Activated gamma-delta T cell (primary cell): Measurements from ENCODE around the gene GPR143.

ENCODE experiments used
- DNase-seq: peaks from one replicate; lab custom pipeline; 2025; lab: John Stamatoyannopoulos, UW

Gene GPR143

GRCh38 chrX:9708086-9708485 lies 57.6 kb downstream of the GPR143 start:
- DNase-seq, result no peak

DNA sequence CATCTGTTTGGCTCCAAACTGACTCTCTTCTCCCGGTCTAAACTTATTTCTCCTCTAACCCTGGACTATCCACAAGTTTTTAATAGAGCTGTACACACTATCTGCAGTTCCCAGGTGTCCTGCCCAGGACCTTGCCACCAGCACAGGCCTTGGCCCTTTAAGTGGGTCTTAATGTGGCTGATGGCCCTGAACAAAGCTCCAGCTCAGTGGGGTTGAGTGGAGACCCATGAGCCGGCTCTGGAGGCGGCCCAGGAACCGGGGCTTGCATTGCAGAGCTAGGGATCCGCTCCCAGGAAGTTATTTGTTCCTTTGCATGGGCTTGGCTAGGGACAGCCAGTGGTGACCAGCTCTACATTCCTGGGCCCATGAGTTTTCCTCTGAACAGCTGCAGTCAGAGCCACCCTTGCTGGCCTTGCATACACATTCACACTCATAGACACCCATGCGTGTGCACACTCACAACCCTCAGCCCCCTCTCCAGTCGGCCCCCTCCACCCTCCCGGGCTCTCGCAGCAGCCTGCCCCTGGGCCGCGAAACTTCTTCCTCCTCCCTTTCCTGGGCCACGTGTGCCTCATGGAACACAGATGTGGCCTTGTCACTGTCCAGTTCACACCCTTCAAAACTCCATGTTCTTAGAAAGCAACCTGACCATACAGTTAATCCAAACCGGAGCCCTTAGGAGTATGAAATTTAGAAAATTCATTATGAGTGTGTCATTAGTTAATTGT lies 58.2 kb downstream of the GPR143 start:
- no peak for DNase-seq

GRCh38 chrX:9706421-9706820 lies 59.2 kb downstream of the GPR143 start:
- DNase-seq, result no peak

GRCh38 chrX:9704876-9705465 lies 60.7 kb downstream of the GPR143 start:
- no peak for DNase-seq

DNA sequence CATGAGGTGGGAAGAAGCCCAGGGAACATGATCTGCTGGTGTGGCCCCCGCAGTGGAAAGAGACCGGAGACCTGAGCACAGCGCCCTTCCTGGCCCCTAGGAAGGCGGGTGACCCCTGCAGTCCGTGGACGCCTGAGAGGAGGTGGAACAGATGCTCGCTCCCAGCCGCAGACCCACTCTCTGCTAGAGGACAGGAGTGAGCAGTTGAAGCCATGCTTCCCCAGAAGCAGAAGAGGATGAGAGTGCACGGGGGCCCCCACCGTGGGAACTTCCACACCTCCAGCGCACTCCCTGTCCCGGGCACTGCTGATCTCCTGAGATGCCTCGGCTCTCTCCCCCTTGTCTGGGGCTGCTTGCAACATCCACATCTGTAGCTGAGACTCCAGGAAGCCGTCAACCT lies 62.2 kb downstream of the GPR143 start:
- no peak for DNase-seq

DNA sequence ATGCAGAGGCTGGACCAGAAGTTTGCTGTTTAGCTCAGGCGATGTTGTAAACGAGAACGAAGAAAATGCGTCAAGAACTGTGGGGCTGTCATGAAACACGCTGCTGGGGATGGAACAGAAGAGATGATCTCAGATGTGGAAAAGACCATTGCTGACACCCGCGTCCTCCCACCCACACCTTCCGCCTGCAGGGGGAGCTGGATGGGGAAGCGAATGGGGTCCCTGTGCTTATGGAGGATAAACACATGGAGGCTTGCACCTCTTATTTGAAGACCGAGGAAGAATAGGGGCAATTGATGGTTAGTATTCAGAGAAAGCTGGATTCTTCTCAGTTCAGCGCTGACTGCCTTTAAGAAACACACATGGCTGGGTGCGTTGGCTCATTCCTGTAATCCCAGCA lies 63.9 kb downstream of the GPR143 start:
- no peak for DNase-seq

DNA sequence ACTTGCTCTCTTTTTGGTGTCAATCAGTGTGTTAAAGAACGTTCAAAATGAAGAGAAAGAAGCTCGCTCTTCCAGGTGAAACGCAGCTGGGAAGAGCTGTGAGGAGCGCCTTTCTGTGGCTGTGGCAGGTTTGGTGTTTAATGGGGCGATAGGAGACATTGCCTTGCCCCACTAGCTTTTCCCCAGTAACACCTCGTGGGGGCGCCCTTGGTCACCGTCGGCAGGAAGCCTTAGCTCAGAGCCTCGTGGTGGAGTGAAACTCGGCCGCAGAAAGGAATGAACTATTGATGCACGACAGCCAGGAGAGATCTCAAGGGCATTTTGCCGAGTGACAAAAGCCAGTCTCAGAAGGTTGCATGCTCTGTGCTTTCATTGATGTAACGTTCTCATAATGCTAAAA lies 65.1 kb downstream of the GPR143 start:
- DNase-seq, result no peak

DNA sequence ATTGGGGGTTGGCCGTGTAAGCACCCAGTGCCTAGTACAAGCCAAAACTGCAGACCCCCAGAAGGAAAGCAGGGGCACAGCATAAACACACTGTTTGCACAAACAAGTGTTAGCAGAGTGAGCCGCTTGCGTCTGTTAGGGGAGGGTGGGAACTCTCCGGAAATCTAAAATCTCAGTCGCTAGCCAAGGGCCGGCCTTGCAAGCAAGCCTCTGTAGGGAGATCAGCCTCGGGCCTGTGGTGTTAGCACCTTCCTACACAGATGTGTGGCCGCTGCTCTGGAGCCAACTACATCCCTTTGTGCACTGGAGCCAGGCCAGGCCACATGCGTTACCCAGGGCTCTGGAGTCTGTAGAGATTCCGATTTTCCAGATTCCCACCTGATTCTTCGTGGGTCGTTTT lies 67.1 kb downstream of the GPR143 start:
- no peak for DNase-seq

- no peak for DNase-seq
Observed at GRCh38 chrX:9693307-9694001, 72.2 kb downstream of the GPR143 start.

- no peak for DNase-seq
Observed at GRCh38 chrX:9690046-9690445, 75.6 kb downstream of the GPR143 start.

GRCh38 chrX:9688833-9689232 lies 76.8 kb downstream of the GPR143 start:
- no peak for DNase-seq

GRCh38 chrX:9687899-9688298 lies 77.7 kb downstream of the GPR143 start:
- no peak for DNase-seq

GRCh38 chrX:9683350-9683749 lies 82.3 kb downstream of the GPR143 start:
- no peak for DNase-seq

- no peak for DNase-seq
Observed at GRCh38 chrX:9682861-9683260, 82.8 kb downstream of the GPR143 start.

GRCh38 chrX:9682456-9682855 lies 83.2 kb downstream of the GPR143 start:
- DNase-seq, result no peak

- DNase-seq, result no peak
Observed at GRCh38 chrX:9681422-9681821, 84.2 kb downstream of the GPR143 start.

DNA sequence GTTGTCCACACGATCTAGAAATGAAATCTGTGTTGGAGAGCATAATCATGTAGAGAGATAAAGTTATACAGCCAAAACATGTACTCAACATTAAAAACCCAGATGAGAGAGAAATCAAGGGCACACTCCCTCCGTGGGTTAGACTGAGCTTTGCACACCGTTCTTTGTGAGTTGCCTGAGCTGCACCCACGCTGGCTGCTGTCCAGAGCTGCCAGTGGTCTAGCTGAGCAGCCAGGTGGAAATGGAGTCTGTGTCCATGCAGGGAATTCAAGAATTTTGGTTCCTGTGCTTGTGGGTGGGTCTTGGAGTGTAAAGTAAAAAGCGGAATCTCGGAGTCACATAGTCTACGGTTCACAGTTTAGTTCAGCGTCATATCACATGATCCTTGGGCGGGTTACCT lies 84.6 kb downstream of the GPR143 start:
- DNase-seq, result no peak

DNA sequence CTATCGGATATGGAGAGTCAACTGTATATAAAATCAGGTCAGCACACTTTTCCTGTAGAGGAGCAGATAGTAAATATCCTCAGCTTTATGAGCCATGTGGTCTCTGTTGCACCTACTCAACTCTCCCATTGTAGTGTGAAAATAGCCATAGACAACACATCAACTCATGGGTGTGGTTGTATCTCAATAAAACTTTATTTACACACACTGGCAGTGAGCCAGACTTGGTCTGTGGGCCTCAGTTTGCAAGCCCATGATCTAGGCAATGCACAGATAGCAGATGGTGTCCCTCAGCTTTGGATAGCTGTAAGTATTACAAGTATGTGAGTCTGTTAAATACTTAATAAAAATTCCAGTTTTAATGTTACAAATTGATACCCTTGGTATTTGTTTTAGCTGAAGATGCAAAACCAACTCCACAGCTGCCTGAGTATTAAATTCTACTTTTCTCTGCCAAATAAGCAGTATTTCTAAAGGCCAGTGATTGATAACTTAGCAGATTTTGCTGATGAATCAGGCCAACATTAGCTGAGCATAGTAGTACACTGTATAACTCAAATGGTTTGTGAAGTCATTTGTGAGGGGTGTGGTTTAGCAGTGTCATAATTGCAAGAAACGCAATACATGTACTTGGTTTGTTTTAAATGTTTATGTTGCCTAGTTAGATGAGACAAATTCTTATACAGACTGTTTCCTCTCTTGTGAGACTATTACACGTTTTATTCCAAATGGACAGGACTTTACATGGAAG lies 87.3 kb downstream of the GPR143 start:
- no peak for DNase-seq

- no peak for DNase-seq
Observed at GRCh38 chrX:9677098-9677739, 88.4 kb downstream of the GPR143 start.

- no peak for DNase-seq
Observed at GRCh38 chrX:9676738-9677097, 88.9 kb downstream of the GPR143 start.

DNA sequence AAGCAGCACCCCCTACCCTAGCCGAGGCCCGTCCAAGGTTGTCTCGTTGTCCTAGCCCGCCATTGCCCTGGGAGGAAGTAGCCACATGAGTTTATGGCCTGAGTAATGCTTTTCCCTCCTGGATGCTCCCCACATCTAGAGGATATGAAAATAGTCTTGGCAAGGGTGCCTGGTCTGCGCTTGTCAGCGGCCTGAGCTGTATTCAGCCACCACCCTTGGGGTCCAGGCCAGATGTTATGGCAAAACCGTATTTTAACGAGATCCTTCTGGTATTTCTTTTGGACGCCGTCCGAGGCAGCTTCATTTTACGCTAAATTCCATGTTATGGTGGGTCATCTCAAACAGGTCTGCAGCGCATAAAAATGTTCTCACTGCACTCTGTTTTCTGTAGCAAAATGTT lies 89.3 kb downstream of the GPR143 start:
- no peak for DNase-seq
